SK-N-SH (cell line): ENCODE results near the gene PSMC3IP.

ENCODE experiments used
- CHD2 ChIP-seq: fragments of 150-350 bp; IDR thresholded peaks from 2 replicates; pipeline ENCODE4 v1.6.1; 2018; ENCODE audit warnings: low read length; ENCODE audit not compliant: partially characterized antibody
- EP300 ChIP-seq, 2 experiments: IDR thresholded peaks; 2 replicates each; pipeline versions ENCODE4 v1.4.0 to v1.6.1; 2012; ENCODE audit warnings: borderline replicate concordance in 1 of 2, low read depth in 1 of 2, low read length in 1 of 2
- JUND ChIP-seq: IDR thresholded peaks from 2 replicates; pipeline ENCODE4 v1.4.0; 2012
- NRF1 ChIP-seq: IDR thresholded peaks from 2 replicates; pipeline ENCODE4 v1.6.1; 2012; ENCODE audit warnings: low read depth, mild to moderate bottlenecking, low read length
- POLR2AphosphoS5 ChIP-seq: IDR thresholded peaks from 2 replicates; pipeline ENCODE4 v1.6.1; 2012; ENCODE audit warnings: low read depth, low read length
- RXRA ChIP-seq: IDR thresholded peaks from 2 replicates; pipeline ENCODE4 v1.4.0; 2012; ENCODE audit warnings: low read depth, mild to moderate bottlenecking, borderline replicate concordance
- SIN3A ChIP-seq: IDR thresholded peaks from 2 replicates; pipeline ENCODE4 v1.6.1; 2012; ENCODE audit warnings: low read depth, mild to moderate bottlenecking, low read length, moderate library complexity, borderline replicate concordance
- SMC3 ChIP-seq: IDR thresholded peaks from 2 replicates; pipeline ENCODE4 v1.6.1; 2012; ENCODE audit warnings: low read depth, low read length, improper control_type of control experiment
- TAF1 ChIP-seq: IDR thresholded peaks from 2 replicates; pipeline ENCODE4 v1.6.1; 2012; ENCODE audit warnings: low read depth, mild to moderate bottlenecking, low read length, moderate library complexity, borderline replicate concordance
- TF ChIP-seq, protein P1 (sequence below): fragments of 200-600 bp; sonication (generic); IDR thresholded peaks from 2 replicates; pipeline ENCODE4 v1.6.1; 2017; ENCODE audit warnings: antibody characterized with exemption, mild to moderate bottlenecking, moderate library complexity
- TF ChIP-seq, protein P2 (sequence below): IDR thresholded peaks from 2 replicates; pipeline ENCODE4 v1.6.1; 2012; ENCODE audit warnings: mild to moderate bottlenecking, low read depth, low read length, moderate library complexity
- TF ChIP-seq, protein P3 (sequence below): IDR thresholded peaks from 2 replicates; pipeline ENCODE4 v1.4.0; 2012; ENCODE audit warnings: low read depth
- TF ChIP-seq, protein P4 (sequence below): IDR thresholded peaks from 2 replicates; pipeline ENCODE4; 2012

DNA sequence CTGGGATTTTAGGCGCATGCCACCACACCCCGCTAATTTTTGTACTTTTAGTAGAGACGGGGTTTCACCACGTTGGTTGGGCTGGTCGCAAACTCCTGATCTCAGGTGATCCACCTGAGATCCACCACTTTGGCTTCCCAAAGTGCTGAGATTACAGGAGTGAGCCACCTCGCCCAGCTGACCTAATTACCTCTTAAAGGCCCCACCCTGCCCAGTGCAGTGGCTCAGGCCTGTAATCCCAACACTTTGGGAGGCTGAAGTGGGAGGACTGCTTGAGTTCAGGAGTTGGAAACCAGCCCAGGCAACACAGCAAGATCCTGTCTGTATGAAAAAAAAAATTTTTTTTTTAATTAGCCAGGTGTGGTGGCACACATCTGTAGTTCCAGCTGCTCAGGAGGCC, 18.5 kb downstream of the PSMC3IP start:
- TF ChIP-seq, protein P1, sequence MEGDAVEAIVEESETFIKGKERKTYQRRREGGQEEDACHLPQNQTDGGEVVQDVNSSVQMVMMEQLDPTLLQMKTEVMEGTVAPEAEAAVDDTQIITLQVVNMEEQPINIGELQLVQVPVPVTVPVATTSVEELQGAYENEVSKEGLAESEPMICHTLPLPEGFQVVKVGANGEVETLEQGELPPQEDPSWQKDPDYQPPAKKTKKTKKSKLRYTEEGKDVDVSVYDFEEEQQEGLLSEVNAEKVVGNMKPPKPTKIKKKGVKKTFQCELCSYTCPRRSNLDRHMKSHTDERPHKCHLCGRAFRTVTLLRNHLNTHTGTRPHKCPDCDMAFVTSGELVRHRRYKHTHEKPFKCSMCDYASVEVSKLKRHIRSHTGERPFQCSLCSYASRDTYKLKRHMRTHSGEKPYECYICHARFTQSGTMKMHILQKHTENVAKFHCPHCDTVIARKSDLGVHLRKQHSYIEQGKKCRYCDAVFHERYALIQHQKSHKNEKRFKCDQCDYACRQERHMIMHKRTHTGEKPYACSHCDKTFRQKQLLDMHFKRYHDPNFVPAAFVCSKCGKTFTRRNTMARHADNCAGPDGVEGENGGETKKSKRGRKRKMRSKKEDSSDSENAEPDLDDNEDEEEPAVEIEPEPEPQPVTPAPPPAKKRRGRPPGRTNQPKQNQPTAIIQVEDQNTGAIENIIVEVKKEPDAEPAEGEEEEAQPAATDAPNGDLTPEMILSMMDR: no peak
- TF ChIP-seq, protein P2, sequence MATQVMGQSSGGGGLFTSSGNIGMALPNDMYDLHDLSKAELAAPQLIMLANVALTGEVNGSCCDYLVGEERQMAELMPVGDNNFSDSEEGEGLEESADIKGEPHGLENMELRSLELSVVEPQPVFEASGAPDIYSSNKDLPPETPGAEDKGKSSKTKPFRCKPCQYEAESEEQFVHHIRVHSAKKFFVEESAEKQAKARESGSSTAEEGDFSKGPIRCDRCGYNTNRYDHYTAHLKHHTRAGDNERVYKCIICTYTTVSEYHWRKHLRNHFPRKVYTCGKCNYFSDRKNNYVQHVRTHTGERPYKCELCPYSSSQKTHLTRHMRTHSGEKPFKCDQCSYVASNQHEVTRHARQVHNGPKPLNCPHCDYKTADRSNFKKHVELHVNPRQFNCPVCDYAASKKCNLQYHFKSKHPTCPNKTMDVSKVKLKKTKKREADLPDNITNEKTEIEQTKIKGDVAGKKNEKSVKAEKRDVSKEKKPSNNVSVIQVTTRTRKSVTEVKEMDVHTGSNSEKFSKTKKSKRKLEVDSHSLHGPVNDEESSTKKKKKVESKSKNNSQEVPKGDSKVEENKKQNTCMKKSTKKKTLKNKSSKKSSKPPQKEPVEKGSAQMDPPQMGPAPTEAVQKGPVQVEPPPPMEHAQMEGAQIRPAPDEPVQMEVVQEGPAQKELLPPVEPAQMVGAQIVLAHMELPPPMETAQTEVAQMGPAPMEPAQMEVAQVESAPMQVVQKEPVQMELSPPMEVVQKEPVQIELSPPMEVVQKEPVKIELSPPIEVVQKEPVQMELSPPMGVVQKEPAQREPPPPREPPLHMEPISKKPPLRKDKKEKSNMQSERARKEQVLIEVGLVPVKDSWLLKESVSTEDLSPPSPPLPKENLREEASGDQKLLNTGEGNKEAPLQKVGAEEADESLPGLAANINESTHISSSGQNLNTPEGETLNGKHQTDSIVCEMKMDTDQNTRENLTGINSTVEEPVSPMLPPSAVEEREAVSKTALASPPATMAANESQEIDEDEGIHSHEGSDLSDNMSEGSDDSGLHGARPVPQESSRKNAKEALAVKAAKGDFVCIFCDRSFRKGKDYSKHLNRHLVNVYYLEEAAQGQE: no peak
- TF ChIP-seq, protein P3, sequence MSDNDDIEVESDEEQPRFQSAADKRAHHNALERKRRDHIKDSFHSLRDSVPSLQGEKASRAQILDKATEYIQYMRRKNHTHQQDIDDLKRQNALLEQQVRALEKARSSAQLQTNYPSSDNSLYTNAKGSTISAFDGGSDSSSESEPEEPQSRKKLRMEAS: no peak
- TF ChIP-seq POLR2AphosphoS5 (no peak), SIN3A (no peak), RXRA (no peak), SMC3 (no peak), CHD2 (no peak), EP300 (IDR thresholded peaks at IDR 0.05; ENCODE audit: borderline replicate concordance in 1 of 2, low read depth in 1 of 2, low read length in 1 of 2) (no peak), JUND (no peak), NRF1 (no peak), TAF1 (no peak)
- TF ChIP-seq, protein P4, sequence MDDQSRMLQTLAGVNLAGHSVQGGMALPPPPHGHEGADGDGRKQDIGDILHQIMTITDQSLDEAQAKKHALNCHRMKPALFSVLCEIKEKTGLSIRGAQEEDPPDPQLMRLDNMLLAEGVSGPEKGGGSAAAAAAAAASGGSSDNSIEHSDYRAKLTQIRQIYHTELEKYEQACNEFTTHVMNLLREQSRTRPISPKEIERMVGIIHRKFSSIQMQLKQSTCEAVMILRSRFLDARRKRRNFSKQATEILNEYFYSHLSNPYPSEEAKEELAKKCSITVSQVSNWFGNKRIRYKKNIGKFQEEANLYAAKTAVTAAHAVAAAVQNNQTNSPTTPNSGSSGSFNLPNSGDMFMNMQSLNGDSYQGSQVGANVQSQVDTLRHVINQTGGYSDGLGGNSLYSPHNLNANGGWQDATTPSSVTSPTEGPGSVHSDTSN: no peak
